Measurements from ENCODE around the gene TACO1.

The TACO1 gene

GRCh38 chr17:63598281-63598680 lies 2.4 kb upstream of the TACO1 start:
- H3K36me3 ChIP-seq (replicated peaks; ENCODE audit: low read depth, low read length) = peaks cover 4% of the 10 kb centered on the region
- peaks cover 13% of the 10 kb centered on the region for H3K4me1 ChIP-seq (ENCODE audit: low read length)
- no peaks in the 10 kb centered on the region for H3K27me3 ChIP-seq (ENCODE audit: low read depth, low read length)
- no peak overlapping the region for H3K9ac ChIP-seq (ENCODE audit: low read length)
- no peak overlapping the region for H3K27ac ChIP-seq (ENCODE audit: low read length)
- no peaks in the 10 kb centered on the region for H4K20me1 ChIP-seq (ENCODE audit: insufficient read depth, low read length)
- TF ChIP-seq EZH2phosphoT487 (IDR thresholded peaks at IDR 0.05; ENCODE audit: low read depth) = no peak
- TF ChIP-seq, protein P1, sequence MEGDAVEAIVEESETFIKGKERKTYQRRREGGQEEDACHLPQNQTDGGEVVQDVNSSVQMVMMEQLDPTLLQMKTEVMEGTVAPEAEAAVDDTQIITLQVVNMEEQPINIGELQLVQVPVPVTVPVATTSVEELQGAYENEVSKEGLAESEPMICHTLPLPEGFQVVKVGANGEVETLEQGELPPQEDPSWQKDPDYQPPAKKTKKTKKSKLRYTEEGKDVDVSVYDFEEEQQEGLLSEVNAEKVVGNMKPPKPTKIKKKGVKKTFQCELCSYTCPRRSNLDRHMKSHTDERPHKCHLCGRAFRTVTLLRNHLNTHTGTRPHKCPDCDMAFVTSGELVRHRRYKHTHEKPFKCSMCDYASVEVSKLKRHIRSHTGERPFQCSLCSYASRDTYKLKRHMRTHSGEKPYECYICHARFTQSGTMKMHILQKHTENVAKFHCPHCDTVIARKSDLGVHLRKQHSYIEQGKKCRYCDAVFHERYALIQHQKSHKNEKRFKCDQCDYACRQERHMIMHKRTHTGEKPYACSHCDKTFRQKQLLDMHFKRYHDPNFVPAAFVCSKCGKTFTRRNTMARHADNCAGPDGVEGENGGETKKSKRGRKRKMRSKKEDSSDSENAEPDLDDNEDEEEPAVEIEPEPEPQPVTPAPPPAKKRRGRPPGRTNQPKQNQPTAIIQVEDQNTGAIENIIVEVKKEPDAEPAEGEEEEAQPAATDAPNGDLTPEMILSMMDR (IDR thresholded peaks at IDR 0.05; ENCODE audit: low read depth, low read length) = no peak
- no peak overlapping the region for H3K4me2 ChIP-seq (ENCODE audit: low read length)
- no peaks in the 10 kb centered on the region for H3K9me3 ChIP-seq (ENCODE audit: insufficient read depth, low read length)
- no peak overlapping the region for H3K4me3 ChIP-seq (ENCODE audit: low read length)
- peaks cover 15% of the 10 kb centered on the region for H3K79me2 ChIP-seq (ENCODE audit: low read length)
- H2AFZ ChIP-seq (ENCODE audit: low read depth, low read length) = no peak overlapping the region

DNA sequence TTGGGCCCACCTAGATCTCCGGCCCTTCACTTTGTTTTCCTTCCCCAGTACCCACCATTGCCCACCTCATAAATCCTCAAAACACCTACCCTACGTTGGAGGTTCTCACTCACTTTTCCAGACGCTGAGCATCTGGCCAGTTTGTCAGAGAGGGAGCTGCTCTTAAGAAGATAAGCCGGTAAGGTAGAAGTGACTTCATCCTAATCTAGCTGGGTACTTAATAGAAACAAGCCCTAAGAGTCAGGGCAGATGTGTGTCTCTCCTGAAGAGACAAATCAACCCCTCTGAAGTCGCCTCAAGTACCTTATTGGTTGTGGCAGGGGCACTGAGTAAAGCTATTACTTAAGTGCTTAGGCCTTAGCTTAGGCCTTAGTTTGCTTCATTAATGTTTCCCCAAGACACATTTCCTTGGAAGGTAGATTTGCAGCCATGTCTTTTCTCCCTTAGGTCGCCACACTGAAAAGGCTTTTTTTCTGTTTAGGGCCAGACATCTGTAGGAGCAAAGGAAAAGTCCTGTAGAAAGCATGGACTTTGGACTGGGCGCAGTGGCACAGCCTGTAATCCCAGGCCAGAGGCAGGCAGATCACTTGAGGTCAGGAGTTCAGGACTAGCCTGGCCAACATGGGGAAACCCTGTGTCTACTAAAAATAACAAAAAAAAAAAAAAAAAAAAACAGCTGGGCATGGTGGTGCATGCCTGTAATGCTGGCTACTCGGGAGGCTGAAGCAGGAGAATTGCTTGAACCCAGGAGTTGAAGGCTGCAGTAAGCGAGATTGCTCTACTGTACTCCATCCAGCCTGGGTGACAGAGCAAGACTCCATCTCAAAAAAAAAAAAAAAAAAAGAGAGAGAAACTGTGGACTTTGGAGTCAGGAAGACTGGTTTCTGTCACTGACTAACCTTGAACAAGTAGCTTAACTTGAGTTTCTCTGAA lies 1.0 kb downstream of the TACO1 start:
- H3K9ac ChIP-seq (ENCODE audit: low read length) = peak overlapping the region; percentile 81
- H2AFZ ChIP-seq (ENCODE audit: low read depth, low read length) = 0 out of 2 replicates have a peak overlapping the region, but pooled peaks have one; percentile 99
- no peaks in the 10 kb centered on the region for H3K9me3 ChIP-seq (ENCODE audit: insufficient read depth, low read length)
- peaks cover 15% of the 10 kb centered on the region for H3K79me2 ChIP-seq (ENCODE audit: low read length)
- H3K27me3 ChIP-seq (ENCODE audit: low read depth, low read length) = no peaks in the 10 kb centered on the region
- peak overlapping the region; percentile 92 for H3K4me2 ChIP-seq (ENCODE audit: low read length)
- H4K20me1 ChIP-seq (ENCODE audit: insufficient read depth, low read length) = no peaks in the 10 kb centered on the region
- H3K4me1 ChIP-seq (ENCODE audit: low read length) = peaks cover 13% of the 10 kb centered on the region
- H3K27ac ChIP-seq (ENCODE audit: low read length) = no peak overlapping the region
- TF ChIP-seq, protein P1 (IDR thresholded peaks at IDR 0.05; ENCODE audit: low read depth, low read length) = no peak
- no peak for TF ChIP-seq EZH2phosphoT487 (IDR thresholded peaks at IDR 0.05; ENCODE audit: low read depth)
- H3K36me3 ChIP-seq (replicated peaks; ENCODE audit: low read depth, low read length) = peaks cover 3% of the 10 kb centered on the region
- peak overlapping the region; percentile 91 for H3K4me3 ChIP-seq (ENCODE audit: low read length)

- Histone ChIP-seq H2AFZ (ENCODE audit: low read depth, low read length) (no peak overlapping the region), H3K4me1 (ENCODE audit: low read length) (no peaks in the 10 kb centered on the region), H3K9ac (ENCODE audit: low read length) (no peak overlapping the region), H3K27ac (ENCODE audit: low read length) (no peak overlapping the region), H3K9me3 (ENCODE audit: insufficient read depth, low read length) (no peaks in the 10 kb centered on the region), H4K20me1 (ENCODE audit: insufficient read depth, low read length) (no peaks in the 10 kb centered on the region), H3K27me3 (ENCODE audit: low read depth, low read length) (no peaks in the 10 kb centered on the region), H3K36me3 (replicated peaks; ENCODE audit: low read depth, low read length) (peaks cover 11% of the 10 kb centered on the region), H3K4me3 (ENCODE audit: low read length) (no peak overlapping the region), H3K79me2 (ENCODE audit: low read length) (no peaks in the 10 kb centered on the region), H3K4me2 (ENCODE audit: low read length) (no peak overlapping the region)
- TF ChIP-seq, protein P1 (IDR thresholded peaks at IDR 0.05; ENCODE audit: low read depth, low read length) = no peak
- no peak for TF ChIP-seq EZH2phosphoT487 (IDR thresholded peaks at IDR 0.05; ENCODE audit: low read depth)
Observed at GRCh38 chr17:63609816-63610573, 9.3 kb downstream of the TACO1 start.

DNA sequence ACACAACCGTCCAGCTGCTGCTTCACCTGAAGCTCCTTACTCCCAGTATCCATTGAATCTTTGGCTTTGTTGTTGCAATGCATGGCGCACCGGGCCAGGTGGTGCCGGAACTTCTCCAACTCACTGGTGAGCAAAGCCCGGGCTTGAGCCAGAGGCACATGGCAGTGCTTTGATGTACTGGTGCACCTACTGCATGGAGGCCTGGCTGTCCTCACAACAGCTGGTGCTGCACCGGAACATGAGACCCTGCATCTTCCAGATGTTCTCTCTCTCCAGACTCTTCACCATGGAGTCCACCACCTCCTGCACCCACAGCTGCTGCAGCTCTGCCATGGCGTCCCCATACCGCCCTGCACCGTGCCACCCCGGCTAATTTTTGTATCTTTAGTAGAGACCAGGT lies 10.2 kb downstream of the TACO1 start:
- peaks cover 11% of the 10 kb centered on the region for H3K36me3 ChIP-seq (replicated peaks; ENCODE audit: low read depth, low read length)
- H3K4me1 ChIP-seq (ENCODE audit: low read length) = no peaks in the 10 kb centered on the region
- no peaks in the 10 kb centered on the region for H4K20me1 ChIP-seq (ENCODE audit: insufficient read depth, low read length)
- no peaks in the 10 kb centered on the region for H3K27me3 ChIP-seq (ENCODE audit: low read depth, low read length)
- TF ChIP-seq, protein P1 (IDR thresholded peaks at IDR 0.05; ENCODE audit: low read depth, low read length) = no peak
- no peak for TF ChIP-seq EZH2phosphoT487 (IDR thresholded peaks at IDR 0.05; ENCODE audit: low read depth)
- H3K27ac ChIP-seq (ENCODE audit: low read length) = no peak overlapping the region
- H2AFZ ChIP-seq (ENCODE audit: low read depth, low read length) = no peak overlapping the region
- H3K4me2 ChIP-seq (ENCODE audit: low read length) = no peak overlapping the region
- H3K79me2 ChIP-seq (ENCODE audit: low read length) = no peaks in the 10 kb centered on the region
- no peaks in the 10 kb centered on the region for H3K9me3 ChIP-seq (ENCODE audit: insufficient read depth, low read length)
- no peak overlapping the region for H3K9ac ChIP-seq (ENCODE audit: low read length)
- no peak overlapping the region for H3K4me3 ChIP-seq (ENCODE audit: low read length)
